ENCODE measurements around the gene RBMS3.

Gene RBMS3

DNA sequence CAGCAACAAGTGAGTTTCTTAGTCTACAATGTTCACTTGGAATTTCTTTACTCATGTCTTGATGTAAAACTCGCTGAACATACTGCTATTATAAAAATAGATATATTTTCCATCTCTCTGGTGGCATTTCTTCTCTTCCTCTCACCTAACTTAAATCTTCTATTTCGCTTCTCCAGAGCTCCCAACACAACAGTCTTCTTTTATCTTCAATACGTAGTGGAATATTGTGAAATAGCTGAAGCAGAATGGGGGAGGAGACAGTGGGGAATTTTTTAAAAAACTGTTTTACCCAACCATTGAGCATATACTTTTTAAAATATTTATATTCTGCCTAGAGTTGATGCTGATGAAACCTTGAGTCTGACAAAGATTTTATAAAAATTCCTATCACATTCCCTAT is 548.5 kb downstream of the RBMS3 start:
- TF ChIP-seq NFRKB (IDR thresholded peaks at IDR 0.05) (no peak), FOXK2 (IDR thresholded peaks at IDR 0.05) (no peak), ELF4 (IDR thresholded peaks at IDR 0.05) (no peak), FOXM1 (IDR thresholded peaks at IDR 0.05; ENCODE audit: borderline replicate concordance) (no peak), ARNT (IDR thresholded peaks at IDR 0.05) (no peak), LEF1 (IDR thresholded peaks at IDR 0.05; ENCODE audit: borderline replicate concordance) (no peak), SP1 (IDR thresholded peaks at IDR 0.05) (no peak), L3MBTL2 (conservative IDR thresholded peaks at IDR 0.05) (no peak), SUZ12 (IDR thresholded peaks at IDR 0.05) (no peak), ZNF384 (IDR thresholded peaks at IDR 0.05) (no peak), FOXA1 (IDR thresholded peaks at IDR 0.05) (no peak), BHLHE40 (IDR thresholded peaks at IDR 0.05; ENCODE audit: borderline replicate concordance) (no peak), TARDBP (IDR thresholded peaks at IDR 0.05) (no peak), CTBP1 (IDR thresholded peaks at IDR 0.05; ENCODE audit: borderline replicate concordance) (no peak), HDGF (IDR thresholded peaks at IDR 0.05; ENCODE audit: borderline replicate concordance) (no peak)
- TF ChIP-seq, protein P1, sequence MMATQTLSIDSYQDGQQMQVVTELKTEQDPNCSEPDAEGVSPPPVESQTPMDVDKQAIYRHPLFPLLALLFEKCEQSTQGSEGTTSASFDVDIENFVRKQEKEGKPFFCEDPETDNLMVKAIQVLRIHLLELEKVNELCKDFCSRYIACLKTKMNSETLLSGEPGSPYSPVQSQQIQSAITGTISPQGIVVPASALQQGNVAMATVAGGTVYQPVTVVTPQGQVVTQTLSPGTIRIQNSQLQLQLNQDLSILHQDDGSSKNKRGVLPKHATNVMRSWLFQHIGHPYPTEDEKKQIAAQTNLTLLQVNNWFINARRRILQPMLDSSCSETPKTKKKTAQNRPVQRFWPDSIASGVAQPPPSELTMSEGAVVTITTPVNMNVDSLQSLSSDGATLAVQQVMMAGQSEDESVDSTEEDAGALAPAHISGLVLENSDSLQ (IDR thresholded peaks at IDR 0.05), result no peak
- ChIA-PET CTCF (interaction anchor here (0.5 kb wide), 1 partner anchor 461 kb away, joined by 3 read pairs; no protein-coding TSS in a partner anchor), POLR2A (no interaction called here)
- DNase-seq (ENCODE audit: extremely low spot score), result no peak

DNA sequence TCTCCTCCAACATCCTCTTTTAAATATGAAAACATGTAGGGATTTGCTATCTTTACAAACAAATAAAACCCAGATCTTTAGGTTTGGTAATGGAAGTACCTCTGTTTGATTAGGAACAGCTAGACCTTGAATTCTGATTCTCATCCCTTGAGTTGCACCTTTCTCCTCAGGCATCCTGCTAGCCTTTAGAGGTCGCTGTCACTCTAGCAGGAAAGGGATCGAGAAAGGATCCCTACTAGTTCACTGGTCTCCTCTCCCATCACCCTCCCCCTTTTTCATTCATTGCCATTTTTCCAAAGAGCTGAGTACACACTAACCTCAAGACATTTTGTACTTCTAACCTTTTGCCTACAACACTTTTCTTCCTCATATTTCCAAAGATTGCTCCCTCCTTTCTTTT is 569.8 kb downstream of the RBMS3 start:
- TF ChIP-seq ZNF384 (IDR thresholded peaks at IDR 0.05), result no peak
- TF ChIP-seq ELF4 (IDR thresholded peaks at IDR 0.05), result no peak
- no peak for TF ChIP-seq L3MBTL2 (conservative IDR thresholded peaks at IDR 0.05)
- TF ChIP-seq FOXM1 (IDR thresholded peaks at IDR 0.05; ENCODE audit: borderline replicate concordance), result no peak
- TF ChIP-seq NFRKB (IDR thresholded peaks at IDR 0.05), result no peak
- no peak for TF ChIP-seq FOXK2 (IDR thresholded peaks at IDR 0.05)
- no peak for TF ChIP-seq LEF1 (IDR thresholded peaks at IDR 0.05; ENCODE audit: borderline replicate concordance)
- TF ChIP-seq FOXA1 (IDR thresholded peaks at IDR 0.05), result no peak
- no peak for TF ChIP-seq SUZ12 (IDR thresholded peaks at IDR 0.05)
- TF ChIP-seq, protein P1 (IDR thresholded peaks at IDR 0.05), result no peak
- TF ChIP-seq CTBP1 (IDR thresholded peaks at IDR 0.05; ENCODE audit: borderline replicate concordance), result no peak
- TF ChIP-seq TARDBP (IDR thresholded peaks at IDR 0.05), result no peak
- TF ChIP-seq SP1 (IDR thresholded peaks at IDR 0.05), result no peak
- no peak for TF ChIP-seq HDGF (IDR thresholded peaks at IDR 0.05; ENCODE audit: borderline replicate concordance)
- no peak for TF ChIP-seq BHLHE40 (IDR thresholded peaks at IDR 0.05; ENCODE audit: borderline replicate concordance)
- no peak for TF ChIP-seq ARNT (IDR thresholded peaks at IDR 0.05)
- peak; percentile 12 for DNase-seq (ENCODE audit: extremely low spot score)
- POLR2A ChIA-PET, result no interaction called here
- CTCF ChIA-PET, result interaction anchor here (0.7 kb wide), 1 partner anchor 96 kb away, joined by 4 read pairs; no protein-coding TSS in a partner anchor

DNA sequence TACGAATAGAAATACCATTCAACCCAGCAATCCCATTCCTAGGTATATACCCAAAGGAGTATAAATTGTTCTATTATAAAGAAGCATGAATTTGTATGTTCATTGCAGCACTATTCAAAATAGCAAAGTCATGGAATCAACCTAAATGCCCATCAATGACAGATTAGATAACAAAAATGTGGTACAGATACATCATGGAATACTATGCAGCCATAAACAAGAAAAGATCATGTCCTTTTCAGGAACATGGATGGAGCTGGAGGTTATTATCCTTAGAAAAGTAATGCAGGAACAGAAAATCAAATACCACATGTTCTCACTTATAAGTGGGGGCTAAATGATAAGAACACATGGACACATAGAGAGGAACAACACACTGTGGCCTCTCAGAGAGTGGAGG is 571.9 kb downstream of the RBMS3 start:
- no peak for DNase-seq (ENCODE audit: extremely low spot score)
- ChIA-PET CTCF (no interaction called here), POLR2A (no interaction called here)
- TF ChIP-seq ELF4 (IDR thresholded peaks at IDR 0.05), result no peak

DNA sequence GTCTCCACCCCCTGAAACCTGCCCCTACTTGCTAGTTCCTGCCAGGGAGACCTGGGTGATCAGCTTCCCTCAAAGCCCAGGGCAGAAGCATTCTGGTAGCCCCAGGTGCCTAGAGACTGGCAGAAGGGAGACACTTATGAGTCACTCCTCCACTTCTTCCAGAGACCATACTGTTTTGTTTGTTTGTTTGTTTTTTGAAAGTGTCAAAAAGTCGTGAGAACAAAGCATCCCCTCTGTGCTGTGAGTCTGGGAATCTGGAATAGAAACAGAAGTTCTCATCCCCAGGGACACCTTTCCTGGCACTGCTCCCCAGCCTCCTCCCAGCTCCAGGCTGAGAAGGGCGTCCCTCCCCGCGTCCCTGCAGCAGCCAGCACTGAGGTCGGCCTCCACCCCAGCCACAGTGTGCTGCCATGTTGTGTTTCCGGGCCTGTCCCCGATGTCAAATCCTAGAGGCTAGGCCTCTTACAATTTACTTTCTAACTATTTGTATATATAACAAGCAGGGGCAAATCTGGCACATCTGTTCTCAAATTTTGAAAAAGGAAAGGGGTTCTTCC is 573.0 kb downstream of the RBMS3 start:
- TF ChIP-seq, protein P1 (IDR thresholded peaks at IDR 0.05), result no peak
- TF ChIP-seq ELF4 (IDR thresholded peaks at IDR 0.05), result no peak
- TF ChIP-seq NFRKB (IDR thresholded peaks at IDR 0.05), result no peak
- no peak for TF ChIP-seq LEF1 (IDR thresholded peaks at IDR 0.05; ENCODE audit: borderline replicate concordance)
- no peak for TF ChIP-seq BHLHE40 (IDR thresholded peaks at IDR 0.05; ENCODE audit: borderline replicate concordance)
- no peak for TF ChIP-seq FOXA1 (IDR thresholded peaks at IDR 0.05)
- no peak for TF ChIP-seq SP1 (IDR thresholded peaks at IDR 0.05)
- TF ChIP-seq CTBP1 (IDR thresholded peaks at IDR 0.05; ENCODE audit: borderline replicate concordance), result no peak
- CTCF ChIA-PET, result interaction anchor here (0.6 to 0.7 kb wide), 2 partner anchors 26 to 222 kb away, joined by 3 read pairs; no protein-coding TSS in a partner anchor
- POLR2A ChIA-PET, result no interaction called here
- DNase-seq (ENCODE audit: extremely low spot score), result no peak

DNA sequence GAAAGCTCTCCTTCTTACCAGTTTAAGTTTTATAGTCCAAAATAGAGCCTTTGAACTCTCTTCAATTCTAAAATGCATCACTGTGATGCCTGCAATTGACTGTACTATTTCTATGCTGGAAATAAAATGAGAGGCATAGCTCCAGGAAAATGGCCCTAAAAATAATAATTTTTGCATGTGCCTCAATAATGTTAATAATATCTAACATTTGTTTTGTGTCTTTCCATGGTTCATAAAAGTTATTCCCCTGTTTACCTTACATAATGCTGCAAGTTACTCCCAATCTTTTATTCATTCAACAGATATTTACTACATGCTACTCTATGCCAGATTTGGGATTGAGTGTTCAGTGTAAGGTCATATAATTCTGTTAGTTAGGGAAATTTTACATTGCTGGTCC is 574.0 kb downstream of the RBMS3 start:
- TF ChIP-seq TARDBP (IDR thresholded peaks at IDR 0.05) (no peak), ELF4 (IDR thresholded peaks at IDR 0.05) (no peak), BHLHE40 (IDR thresholded peaks at IDR 0.05; ENCODE audit: borderline replicate concordance) (no peak), SP1 (IDR thresholded peaks at IDR 0.05) (no peak), SUZ12 (IDR thresholded peaks at IDR 0.05) (no peak), FOXA1 (IDR thresholded peaks at IDR 0.05) (no peak), NFRKB (IDR thresholded peaks at IDR 0.05) (no peak), FOXK2 (IDR thresholded peaks at IDR 0.05) (no peak), HDGF (IDR thresholded peaks at IDR 0.05; ENCODE audit: borderline replicate concordance) (no peak), LEF1 (IDR thresholded peaks at IDR 0.05; ENCODE audit: borderline replicate concordance) (no peak), L3MBTL2 (conservative IDR thresholded peaks at IDR 0.05) (no peak), ZNF384 (IDR thresholded peaks at IDR 0.05) (no peak), ARNT (IDR thresholded peaks at IDR 0.05) (no peak)
- DNase-seq (ENCODE audit: extremely low spot score), result no peak
- ChIA-PET CTCF (no interaction called here), POLR2A (no interaction called here)

DNA sequence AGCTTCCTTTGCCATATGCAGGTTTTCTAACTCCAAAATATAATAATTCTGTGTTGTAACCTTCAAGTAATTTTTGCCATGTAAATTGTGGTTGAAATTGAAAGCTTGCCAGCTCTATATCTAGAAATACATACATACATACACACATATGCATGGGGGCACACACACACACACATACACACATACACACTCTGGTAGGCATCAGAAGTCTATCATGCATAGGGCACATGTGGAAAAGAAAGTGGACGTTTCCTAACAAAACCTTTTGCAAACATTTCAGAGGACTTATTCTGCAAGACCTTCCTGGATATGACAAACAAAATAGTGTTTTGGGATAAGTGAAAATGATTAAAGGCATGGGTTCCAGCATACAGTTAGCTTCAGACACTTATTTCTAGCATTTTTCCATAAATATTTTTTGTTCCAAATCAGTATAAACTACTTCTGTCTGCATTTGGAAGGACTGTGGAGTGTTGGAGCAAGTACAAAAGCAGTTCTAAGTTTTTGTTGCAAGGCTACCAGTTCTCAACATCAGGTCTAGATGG is 578.9 kb downstream of the RBMS3 start:
- POLR2A ChIA-PET, result no interaction called here
- CTCF ChIA-PET, result no interaction called here
- TF ChIP-seq BHLHE40 (IDR thresholded peaks at IDR 0.05; ENCODE audit: borderline replicate concordance) (no peak), ELF4 (IDR thresholded peaks at IDR 0.05) (no peak)

More for the DNA sequence above, 578.9 kb downstream of the RBMS3 start:
- no peak for DNase-seq (ENCODE audit: extremely low spot score)

All from HEK293T (cell line).